HG03039 (cell line): Measurements from ENCODE around the gene NACAD.

Source experiments
- ATAC-seq: cut with Tn5 transposase; IDR thresholded peaks from one replicate; pipeline ENCODE4 v1.9.1; 2021; ENCODE audit warnings: mild to moderate bottlenecking, moderate library complexity; ENCODE audit not compliant: unreplicated experiment

NACAD gene

GRCh38 chr7:45088821-45089340 lies at the start of gene NACAD:
Gene NACAD, minus strand, starts transcription at chr7:45088969. Its CDS starts 75 bp downstream, at chr7:45088894.
- ATAC-seq: no peak

GRCh38 chr7:45136106-45137060 lies 47.6 kb upstream of the NACAD start:
- no peak for ATAC-seq

GRCh38 chr7:45133877-45134276 lies 45.1 kb upstream of the NACAD start:
- no peak for ATAC-seq

- ATAC-seq: no peak
Observed at GRCh38 chr7:45133352-45133751, 44.6 kb upstream of the NACAD start.

GRCh38 chr7:45132708-45133320 lies 44.0 kb upstream of the NACAD start:
- no peak for ATAC-seq

GRCh38 chr7:45131891-45132290 lies 43.1 kb upstream of the NACAD start:
- ATAC-seq: no peak

- no peak for ATAC-seq
Observed at GRCh38 chr7:45130910-45131309, 42.1 kb upstream of the NACAD start.

GRCh38 chr7:45129906-45130305 lies 41.1 kb upstream of the NACAD start:
- ATAC-seq: no peak

GRCh38 chr7:45129181-45129800 lies 40.5 kb upstream of the NACAD start:
- no peak for ATAC-seq

GRCh38 chr7:45126920-45127319 lies 38.2 kb upstream of the NACAD start:
- no peak for ATAC-seq

GRCh38 chr7:45126201-45126600 lies 37.4 kb upstream of the NACAD start:
- no peak for ATAC-seq

GRCh38 chr7:45125193-45125904 lies 36.6 kb upstream of the NACAD start:
- ATAC-seq: no peak

GRCh38 chr7:45123913-45124710 lies 35.3 kb upstream of the NACAD start:
- no peak for ATAC-seq

- ATAC-seq: no peak
Observed at GRCh38 chr7:45122975-45123860, 34.4 kb upstream of the NACAD start.

GRCh38 chr7:45119550-45119949 lies 30.8 kb upstream of the NACAD start:
- ATAC-seq: no peak

GRCh38 chr7:45118889-45119331 lies 30.1 kb upstream of the NACAD start:
- no peak for ATAC-seq

GRCh38 chr7:45118292-45118691 lies 29.5 kb upstream of the NACAD start:
- no peak for ATAC-seq

- ATAC-seq: no peak
Observed at GRCh38 chr7:45117582-45117981, 28.8 kb upstream of the NACAD start.

- no peak for ATAC-seq
Observed at GRCh38 chr7:45116048-45116447, 27.3 kb upstream of the NACAD start.
